ENCODE data around the gene JDP2. TPM values are rescaled to one million over a fixed set of nuclear protein-coding genes. Genes with fewer than 3 reads are reported as not detected.

JDP2 gene
- total and polyA plus RNA-seq, 2 of the 4 experiments (the other 2 are of a cell fraction) = 35.7 to 38.4 TPM

- no peak overlapping the region; the same call in 1 of the 2 replicates for H2AK5ac ChIP-seq (ENCODE audit: low read depth, low read length)
- no peak overlapping the region for H3K4ac ChIP-seq (ENCODE audit: low read depth, low read length)
- BruUV-seq (replicated peaks) = no TSS peak
- DNase-seq = no peak
- no peaks in the 10 kb centered on the region for H3K79me1 ChIP-seq (ENCODE audit: low read depth in 1 of 2, low read length in 2 of 2)
- H3K23ac ChIP-seq (ENCODE audit: low read depth, low read length) = no peak overlapping the region
- ChIA-PET CTCF (interaction anchor here (1.0 kb wide), 1 partner anchor 10 kb away, joined by 4 read pairs; no protein-coding TSS in a partner anchor), POLR2A (ENCODE audit: unreplicated experiment) (no interaction called here)
- H4K8ac ChIP-seq (ENCODE audit: low read depth in 2 of 2, low read length in 2 of 2) = no peak overlapping the region
- no peaks in the 10 kb centered on the region for H3K9me3 ChIP-seq (ENCODE audit: control insufficient read depth, insufficient read depth, low read length)
- in situ Hi-C loops (cut with MboI; ENCODE audit: low sequenced_read_pairs) (no loop called here), dilution Hi-C loops (cut with HindIII; ENCODE audit: low sequenced_read_pairs, unreplicated experiment) (no loop called here), intact Hi-C loops (cut with micrococcal nuclease) (no loop called here)
- H2BK120ac ChIP-seq (ENCODE audit: low read depth, low read length) = no peak overlapping the region
- H3K27me3 ChIP-seq (ENCODE audit: control insufficient read depth, insufficient read depth, low read length) = peaks cover 7% of the 10 kb centered on the region; the same call in 1 of the 2 replicates
- H3K4me2 ChIP-seq (ENCODE audit: low read depth, low read length) = no peak overlapping the region
- H4K91ac ChIP-seq (ENCODE audit: insufficient read depth, low read depth, low read length) = no peak overlapping the region
- ATAC-seq (ENCODE audit: low read depth) = no peak
- no peak overlapping the region for H2BK5ac ChIP-seq (ENCODE audit: low read depth, low read length, poor library complexity, severe bottlenecking)
- no peak overlapping the region for H2BK15ac ChIP-seq (ENCODE audit: low read depth, low read length)
- H3K9me1 ChIP-seq (ENCODE audit: insufficient read depth, low read length) = no peaks in the 10 kb centered on the region
- no peak overlapping the region for H3K27ac ChIP-seq (ENCODE audit: insufficient read depth, low read length)
- H3K18ac ChIP-seq (ENCODE audit: low read depth, low read length) = no peak overlapping the region
- H2BK20ac ChIP-seq (ENCODE audit: low read depth, low read length) = no peak overlapping the region
- H2AK9ac ChIP-seq (replicated peaks; ENCODE audit: low read depth, low read length, poor library complexity) = no peak overlapping the region
- no peak overlapping the region for H3K14ac ChIP-seq (replicated peaks; ENCODE audit: low read depth, low read length)
- no peak overlapping the region for H3K9ac ChIP-seq (ENCODE audit: low read depth, low read length)
- WGBS, 2 experiments (ENCODE audit: extremely low coverage in 2 of 2, insufficient read length in 1 of 2) = 81% methylated on average over 3 of the region's 16 CpGs; no CpG with 5 or more reads in 1 of the 2 experiments
- TF ChIP-seq MAFK (IDR thresholded peaks at IDR 0.05; ENCODE audit: low read depth, low read length) = no peak
- no peak for TF ChIP-seq BHLHE40 (IDR thresholded peaks at IDR 0.05; ENCODE audit: low read depth, low read length)
- no peak for TF ChIP-seq MXI1 (IDR thresholded peaks at IDR 0.05; ENCODE audit: borderline replicate concordance, low read depth, low read length)
- no peak for TF ChIP-seq FOS (IDR thresholded peaks at IDR 0.05; ENCODE audit: low read depth, low read length)
- TF ChIP-seq MAZ (IDR thresholded peaks at IDR 0.05; ENCODE audit: borderline replicate concordance, low read depth, low read length) = no peak
- TF ChIP-seq SMC3 (IDR thresholded peaks at IDR 0.05; ENCODE audit: low read depth, low read length) = no peak
- TF ChIP-seq ELK1 (IDR thresholded peaks at IDR 0.05; ENCODE audit: borderline replicate concordance, low read depth, low read length) = no peak
- no peak for TF ChIP-seq CEBPB (IDR thresholded peaks at IDR 0.05; ENCODE audit: low read depth, low read length)
- TF ChIP-seq CTCF (conservative IDR thresholded peaks at IDR 0.05; ENCODE audit: low read depth, low read length) = no peak
- TF ChIP-seq CHD1 (IDR thresholded peaks at IDR 0.05; ENCODE audit: low read depth, low read length) = no peak
- no peak for TF ChIP-seq USF2 (IDR thresholded peaks at IDR 0.05; ENCODE audit: low read depth, low read length)
- TF ChIP-seq NFE2L2 (IDR thresholded peaks at IDR 0.05; ENCODE audit: low read depth, low read length) = no peak
- no peak for TF ChIP-seq RCOR1 (IDR thresholded peaks at IDR 0.05; ENCODE audit: insufficient replicate concordance, low read length)
- no peak for TF ChIP-seq POLR2A (IDR thresholded peaks at IDR 0.05; ENCODE audit: low read depth, low read length)
- no peak overlapping the region for H2AFZ ChIP-seq (replicated peaks; ENCODE audit: low read length, poor library complexity)
- H3K4me3 ChIP-seq (ENCODE audit: insufficient read depth, low read depth, low read length) = no peak overlapping the region
- no peaks in the 10 kb centered on the region for H4K20me1 ChIP-seq (ENCODE audit: insufficient read depth, low read length)
- no peaks in the 10 kb centered on the region for H3K36me3 ChIP-seq (ENCODE audit: control insufficient read depth, insufficient read depth, low read length)
- H3K4me1 ChIP-seq (ENCODE audit: control insufficient read depth, insufficient read depth, low read length) = no peaks in the 10 kb centered on the region
- no peak overlapping the region for H4K5ac ChIP-seq (ENCODE audit: low read depth, low read length)
- H3K56ac ChIP-seq (ENCODE audit: extremely low read depth, insufficient read depth, low read length) = no peak overlapping the region
These were observed 71.5 kb downstream of the JDP2 start for GRCh38 chr14:75499084-75499875.
